DMS114 treated with DMSO at 0.1 percent for 48 hours (cell line): ENCODE data around the gene NTM.

Experiments used
- DNase-seq: peaks from one replicate; lab custom pipeline; 2025; ENCODE audit not compliant: unreplicated experiment; lab: John Stamatoyannopoulos, UW

NTM gene

GRCh38 chr11:131682373-131683015 is 312.1 kb downstream of the NTM start:
- DNase-seq = no peak

- DNase-seq = no peak
Observed at GRCh38 chr11:131683131-131683530, 312.7 kb downstream of the NTM start.

GRCh38 chr11:131683666-131684065 is 313.3 kb downstream of the NTM start:
- DNase-seq = no peak

GRCh38 chr11:131684111-131685060 is 314.0 kb downstream of the NTM start:
- DNase-seq = no peak

GRCh38 chr11:131685206-131685605 is 314.8 kb downstream of the NTM start:
- DNase-seq = no peak

GRCh38 chr11:131685906-131686305 is 315.5 kb downstream of the NTM start:
- DNase-seq = no peak

- DNase-seq = no peak
Observed at GRCh38 chr11:131686836-131687235, 316.4 kb downstream of the NTM start.

- DNase-seq = no peak
Observed at GRCh38 chr11:131687291-131688047, 317.1 kb downstream of the NTM start.

- peak; percentile 10 for DNase-seq
Observed at GRCh38 chr11:131688048-131688693, 317.8 kb downstream of the NTM start.

- DNase-seq = no peak
Observed at GRCh38 chr11:131689049-131689925, 318.9 kb downstream of the NTM start.

- DNase-seq = no peak
Observed at GRCh38 chr11:131690362-131690761, 319.9 kb downstream of the NTM start.

- no peak for DNase-seq
Observed at GRCh38 chr11:131690776-131691175, 320.4 kb downstream of the NTM start.

- no peak for DNase-seq
Observed at GRCh38 chr11:131691181-131692041, 321.0 kb downstream of the NTM start.

- DNase-seq = no peak
Observed at GRCh38 chr11:131692151-131692550, 321.7 kb downstream of the NTM start.

- DNase-seq = no peak
Observed at GRCh38 chr11:131692961-131693360, 322.5 kb downstream of the NTM start.

GRCh38 chr11:131693756-131694155 is 323.3 kb downstream of the NTM start:
- no peak for DNase-seq

GRCh38 chr11:131694526-131695424 is 324.4 kb downstream of the NTM start:
- DNase-seq = peak; percentile 22

GRCh38 chr11:131695889-131696429 is 325.5 kb downstream of the NTM start:
- no peak for DNase-seq
